Loucy (cell line): Measurements from ENCODE around the gene CALU.

Experiments
- CTCF ChIP-seq: fragments of 200-600 bp; sonication (generic); conservative IDR thresholded peaks from 2 replicates; pipeline ENCODE4 v1.5.1; 2014; ENCODE audit warnings: mild to moderate bottlenecking, antibody characterized with exemption, low read length
- EZH2phosphoT487 ChIP-seq: fragments of 200-600 bp; IDR thresholded peaks from 2 replicates; pipeline ENCODE4 v1.6.1; 2018; ENCODE audit warnings: antibody characterized with exemption, mild to moderate bottlenecking, moderate library complexity, borderline replicate concordance

- TF ChIP-seq CTCF (no peak), EZH2phosphoT487 (no peak)
Observed at GRCh38 chr7:128691227-128691626, 47.9 kb upstream of the CALU start.
